Activated T-cell treated with anti-CD3 and anti-CD28 coated beads, Interleukin-2, amount 50 U/mL, for 4 hours (primary cell): Measurements from ENCODE around the gene NEIL1. TPM values are rescaled to one million over a fixed set of nuclear protein-coding genes. Genes with fewer than 3 reads are reported as not detected.
"Not testable (repeated sequence)": the region's sequence is repeated elsewhere in the genome, so short reads cannot be mapped to it uniquely, and the experiment has no call there.

Experiments
- ATAC-seq, 2 donors: fragments of 200-7000 bp; cut with Tn5 transposase; one replicate each; pipeline ENCODE4 v1.10.0; 2021
- DNase-seq: peaks from one replicate; pipeline ENCODE4 v3.0.0-alpha.2; 2020
- H3K27me3 Mint-ChIP-seq: one replicate; pipeline ENCODE4 v1.8.0; 2021; ENCODE audit warnings: low read depth, mixed read lengths
- H3K36me3 Mint-ChIP-seq: one replicate; pipeline ENCODE4 v1.8.0; 2022; ENCODE audit warnings: mixed read lengths; ENCODE audit not compliant: insufficient read depth
- H3K4me1 Mint-ChIP-seq: one replicate; pipeline ENCODE4 v1.8.0; 2021; ENCODE audit warnings: low read depth, mixed read lengths
- H3K4me3 Mint-ChIP-seq: one replicate; pipeline ENCODE4 v1.8.0; 2021; ENCODE audit warnings: mild to moderate bottlenecking, moderate library complexity, mixed read lengths
- H3K9me3 Mint-ChIP-seq: one replicate; pipeline ENCODE4 v1.8.0; 2021; ENCODE audit warnings: mixed read lengths
- total RNA-seq, 3 donors: library from RNA; stranded (reverse); gene quantifications; one replicate each; pipeline ENCODE4 v1.2.1, GENCODE V29; 2021

Gene NEIL1
- total RNA-seq, 3 donors from 2014 or later, result 0.79 to 2.1 (median 2.1) TPM

GRCh38 chr15:75367913-75368688 lies 21.3 kb downstream of the NEIL1 start, which contains the start of gene MAN2C1:
Gene MAN2C1, minus strand, starts transcription at chr15:75368607. Its CDS starts 24 bp downstream, at chr15:75368583.
- ATAC-seq, result peak; percentile 93 to 94
- Mint-ChIP-seq H3K4me3 (peak within 1 kb of the TSS; percentile 91), H3K9me3 (no peaks in the 10 kb centered on the region), H3K27me3 (no peaks in the 10 kb centered on the region), H3K36me3 (peaks cover 16% of the 10 kb centered on the region), H3K4me1 (peaks cover 25% of the 10 kb centered on the region)
- DNase-seq, result peak; percentile 89

GRCh38 chr15:75368689-75369239 lies 21.9 kb downstream of the NEIL1 start:
- no peak for DNase-seq
- ATAC-seq, result no peak
- H3K4me1 Mint-ChIP-seq, result peaks cover 25% of the 10 kb centered on the region
- peak overlapping the region; percentile 91 for H3K4me3 Mint-ChIP-seq
- peaks cover 15% of the 10 kb centered on the region for H3K36me3 Mint-ChIP-seq
- H3K9me3 Mint-ChIP-seq, result no peaks in the 10 kb centered on the region
- H3K27me3 Mint-ChIP-seq, result no peaks in the 10 kb centered on the region

GRCh38 chr15:75369897-75370581 lies 23.2 kb downstream of the NEIL1 start:
- H3K36me3 Mint-ChIP-seq, result peaks cover 18% of the 10 kb centered on the region
- no peak for DNase-seq
- H3K4me1 Mint-ChIP-seq, result peaks cover 25% of the 10 kb centered on the region
- no peaks in the 10 kb centered on the region for H3K9me3 Mint-ChIP-seq
- no peaks in the 10 kb centered on the region for H3K27me3 Mint-ChIP-seq
- peak overlapping the region; percentile 91 for H3K4me3 Mint-ChIP-seq
- ATAC-seq, result no peak

- no peak for DNase-seq
- peaks cover 28% of the 10 kb centered on the region for H3K36me3 Mint-ChIP-seq
- H3K9me3 Mint-ChIP-seq, result no peaks in the 10 kb centered on the region
- peaks cover 25% of the 10 kb centered on the region for H3K4me1 Mint-ChIP-seq
- H3K27me3 Mint-ChIP-seq, result no peaks in the 10 kb centered on the region
- no peak for ATAC-seq
- no peak overlapping the region for H3K4me3 Mint-ChIP-seq
Observed at GRCh38 chr15:75371486-75371885, 24.6 kb downstream of the NEIL1 start.

GRCh38 chr15:75371901-75372688 lies 25.3 kb downstream of the NEIL1 start:
- no peaks in the 10 kb centered on the region for H3K27me3 Mint-ChIP-seq
- no peak for DNase-seq
- H3K36me3 Mint-ChIP-seq, result peaks cover 31% of the 10 kb centered on the region
- peaks cover 20% of the 10 kb centered on the region for H3K4me1 Mint-ChIP-seq
- H3K9me3 Mint-ChIP-seq, result no peaks in the 10 kb centered on the region
- no peak for ATAC-seq
- no peak overlapping the region for H3K4me3 Mint-ChIP-seq

- Mint-ChIP-seq H3K36me3 (peaks cover 35% of the 10 kb centered on the region), H3K27me3 (no peaks in the 10 kb centered on the region), H3K9me3 (no peaks in the 10 kb centered on the region), H3K4me3 (no peak overlapping the region), H3K4me1 (peaks cover 3% of the 10 kb centered on the region)
- DNase-seq, result no peak
- ATAC-seq, result no peak
Observed at GRCh38 chr15:75380773-75381172, 33.9 kb downstream of the NEIL1 start.

- H3K27me3 Mint-ChIP-seq, ATAC-seq, H3K9me3 Mint-ChIP-seq, H3K4me3 Mint-ChIP-seq, H3K4me1 Mint-ChIP-seq, DNase-seq: not testable (repeated sequence)
- H3K36me3 Mint-ChIP-seq, result peaks cover 38% of the 10 kb centered on the region
Observed at GRCh38 chr15:75383986-75384385, 37.1 kb downstream of the NEIL1 start.

- H3K4me1 Mint-ChIP-seq, result peaks cover 7% of the 10 kb centered on the region
- H3K27me3 Mint-ChIP-seq, result no peaks in the 10 kb centered on the region
- peaks cover 42% of the 10 kb centered on the region for H3K36me3 Mint-ChIP-seq
- DNase-seq (no peak), ATAC-seq (no peak)
- H3K9me3 Mint-ChIP-seq, result no peaks in the 10 kb centered on the region
- H3K4me3 Mint-ChIP-seq, result no peak overlapping the region
Observed at GRCh38 chr15:75389791-75390382, 43.0 kb downstream of the NEIL1 start.

- ATAC-seq, result no peak
- peaks cover 48% of the 10 kb centered on the region for H3K36me3 Mint-ChIP-seq
- no peak overlapping the region for H3K4me3 Mint-ChIP-seq
Observed at GRCh38 chr15:75397494-75397893, 50.7 kb downstream of the NEIL1 start.

GRCh38 chr15:75403892-75404291 lies 57.1 kb downstream of the NEIL1 start:
- Mint-ChIP-seq H3K36me3 (peaks cover 35% of the 10 kb centered on the region), H3K9me3 (no peaks in the 10 kb centered on the region), H3K4me3 (no peak overlapping the region), H3K27me3 (no peaks in the 10 kb centered on the region), H3K4me1 (peaks cover 14% of the 10 kb centered on the region)
- DNase-seq, result no peak
- no peak for ATAC-seq

More at GRCh38 chr15:75397494-75397893, 50.7 kb downstream of the NEIL1 start:
- H3K9me3 Mint-ChIP-seq, result no peaks in the 10 kb centered on the region
- peaks cover 1% of the 10 kb centered on the region for H3K4me1 Mint-ChIP-seq
- DNase-seq, result no peak
- H3K27me3 Mint-ChIP-seq, result no peaks in the 10 kb centered on the region

Other genes starting within 250 kb of the NEIL1 start
- gene C15orf39, start 145.2 kb upstream of the NEIL1 start, total RNA-seq, result 10 to 100 TPM; 49.9 to 68.7 (median 62.0) TPM
- not detected for gene GOLGA6C, start 88.7 kb upstream of the NEIL1 start, total RNA-seq
- gene GOLGA6D, start 64.2 kb upstream of the NEIL1 start, total RNA-seq, result not detected
- gene COMMD4, start 11.0 kb upstream of the NEIL1 start, total RNA-seq, result 10 to 100 TPM; 78.3 to 84.4 (median 79.9) TPM
- 100 to 1,000 TPM; 185 to 247 (median 216) TPM for gene MAN2C1, start 21.6 kb downstream of the NEIL1 start, total RNA-seq
- gene SIN3A, start 104.7 kb downstream of the NEIL1 start, total RNA-seq, result 10 to 100 TPM; 77.8 to 79.2 (median 78.8) TPM
- gene PTPN9, start 232.3 kb downstream of the NEIL1 start, total RNA-seq, result 10 to 100 TPM; 11.2 to 14.9 (median 14.4) TPM